Panc1 (cell line): ENCODE measurements around the gene IL12RB2. TPM values are rescaled to one million over a fixed set of nuclear protein-coding genes. Genes with fewer than 3 reads are reported as not detected.

Experiments
- ATAC-seq: fragments of 200-7000 bp; cut with Tn5 transposase; 2 replicates; pipeline ENCODE4 v1.9.1; 2020; ENCODE audit warnings: mild to moderate bottlenecking, moderate library complexity
- BruUV-seq: library from RNA; stranded (reverse); fragments of 400-500 nt; replicated peaks from 2 replicates; lab custom pipeline; 2021; lab: Mats Ljungman, UMichigan
- CTCF ChIA-PET: fragments of 300-600 bp; sonication (Branson Sonifier 250); formaldehyde crosslinking; loops from one replicate; lab custom pipeline; 2022; ENCODE audit warnings: antibody characterized with exemption; lab: Charles Lee
- POLR2A ChIA-PET: fragments of 300-600 bp; sonication (Branson Sonifier 250); formaldehyde crosslinking; loops from one replicate; lab custom pipeline; 2022; ENCODE audit warnings: antibody characterized with exemption; lab: Charles Lee
- DNase-seq: peaks from one replicate; pipeline ENCODE4 v3.0.0-alpha.2; 2010; ENCODE audit warnings: low read depth, low spot score
- H3K27ac ChIP-seq: 2 replicates; pipeline ENCODE4 v1.5.1; 2011; ENCODE audit warnings: mild to moderate bottlenecking, low read length, inconsistent platforms
- H3K27me3 ChIP-seq: fragments of 200-500 bp; sonication (Bioruptor generic); 2 replicates; pipeline ENCODE4 v1.6.0; 2014; ENCODE audit warnings: low read length, inconsistent platforms; ENCODE audit not compliant: control insufficient read depth, insufficient read depth
- H3K36me3 ChIP-seq: fragments of 200-500 bp; sonication (Bioruptor generic); 2 replicates; pipeline ENCODE4 v1.5.1; 2014; ENCODE audit warnings: inconsistent platforms, mild to moderate bottlenecking, low read length, moderate library complexity; ENCODE audit not compliant: control insufficient read depth, insufficient read depth
- H3K4me1 ChIP-seq: 2 replicates; pipeline ENCODE4 v1.5.1; 2011; ENCODE audit warnings: inconsistent platforms, mild to moderate bottlenecking, low read length, moderate library complexity; ENCODE audit not compliant: control insufficient read depth, insufficient read depth
- H3K4me3 ChIP-seq, 2 experiments: 2 replicates each; pipeline ENCODE4 v1.5.1; 2011 to 2012; ENCODE audit warnings: low read depth in 2 of 2, low read length in 2 of 2, mild to moderate bottlenecking in 2 of 2, inconsistent platforms in 1 of 2, moderate library complexity in 1 of 2
- H3K9me3 ChIP-seq: fragments of 200-500 bp; sonication (Bioruptor generic); 2 replicates; pipeline ENCODE4 v1.5.1; 2014; ENCODE audit warnings: low read depth, mild to moderate bottlenecking, inconsistent platforms, low read length, moderate library complexity; ENCODE audit not compliant: control insufficient read depth, insufficient read depth
- POLR2AphosphoS5 ChIP-seq: IDR thresholded peaks from 2 replicates; pipeline ENCODE4 v1.6.1; 2012; ENCODE audit warnings: mild to moderate bottlenecking, low read depth, low read length, moderate library complexity
- REST ChIP-seq, 2 experiments: IDR thresholded peaks; 2 replicates each; pipeline ENCODE4 v1.6.1; 2011 to 2012; ENCODE audit warnings: low read depth in 2 of 2, control low read depth in 1 of 2, low read length in 1 of 2, mild to moderate bottlenecking in 1 of 2, moderate library complexity in 1 of 2; ENCODE audit not compliant: insufficient read depth in 1 of 2
- SIN3A ChIP-seq: IDR thresholded peaks from 2 replicates; pipeline ENCODE4 v1.6.1; 2012; ENCODE audit warnings: low read depth, mild to moderate bottlenecking, low read length, moderate library complexity, borderline replicate concordance; ENCODE audit not compliant: insufficient read depth
- TCF7L2 ChIP-seq: IDR thresholded peaks from 2 replicates; pipeline ENCODE4 v1.6.1; 2011; ENCODE audit warnings: mild to moderate bottlenecking, low read depth, low read length, inconsistent platforms
- in situ Hi-C: cut with HindIII; loops from 2 replicates; pipeline ENCODE4 v1.10.0; 2016; ENCODE audit warnings: low sequenced_read_pairs, low pct_unique_long_range_greater_than_20kb
- intact Hi-C: fragments of 100-400 bp; cut with micrococcal nuclease; formaldehyde crosslinking; loops from one replicate; pipeline ENCODE4 v1.10.0; 2022; ENCODE audit not compliant: unreplicated experiment
- total RNA-seq: library from RNA; stranded (reverse); gene quantifications from one replicate; pipeline ENCODE4 v1.2.1, GENCODE V29; 2021; ENCODE audit not compliant: unreplicated experiment
- TF ChIP-seq, protein P1 (sequence below): fragments of 450-650 bp; IDR thresholded peaks from 2 replicates; pipeline ENCODE4 v1.5.1; 2017; ENCODE audit warnings: mild to moderate bottlenecking

IL12RB2 gene
- total RNA-seq, 1 experiment from 2014 or later: 0.26 TPM

DNA sequence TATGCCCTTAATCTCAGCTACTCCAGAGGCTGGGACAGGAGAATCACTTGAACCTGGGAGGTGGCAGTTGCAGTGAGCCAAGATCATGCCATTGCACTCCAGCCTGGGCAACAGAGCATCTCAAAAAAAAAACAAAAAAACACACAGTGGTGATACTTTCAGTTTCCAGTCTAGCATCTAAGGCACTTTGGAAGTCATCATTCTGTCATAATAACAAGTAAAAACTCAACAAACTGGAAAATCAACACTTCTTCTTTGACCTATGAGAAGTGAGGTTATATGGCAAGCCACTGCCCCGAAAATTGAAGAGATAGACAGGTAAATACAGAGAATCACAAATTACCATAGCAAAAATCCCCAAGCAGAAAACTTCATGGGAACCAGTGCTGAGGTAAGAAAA is 51.9 kb downstream of the IL12RB2 start:
- no peak for TF ChIP-seq TCF7L2
- no peak for TF ChIP-seq REST (IDR thresholded peaks at IDR 0.05; ENCODE audit: insufficient read depth in 1 of 2, low read depth in 2 of 2, low read length in 1 of 2)
- TF ChIP-seq POLR2AphosphoS5: no peak
- TF ChIP-seq SIN3A: no peak
- TF ChIP-seq, protein P1, sequence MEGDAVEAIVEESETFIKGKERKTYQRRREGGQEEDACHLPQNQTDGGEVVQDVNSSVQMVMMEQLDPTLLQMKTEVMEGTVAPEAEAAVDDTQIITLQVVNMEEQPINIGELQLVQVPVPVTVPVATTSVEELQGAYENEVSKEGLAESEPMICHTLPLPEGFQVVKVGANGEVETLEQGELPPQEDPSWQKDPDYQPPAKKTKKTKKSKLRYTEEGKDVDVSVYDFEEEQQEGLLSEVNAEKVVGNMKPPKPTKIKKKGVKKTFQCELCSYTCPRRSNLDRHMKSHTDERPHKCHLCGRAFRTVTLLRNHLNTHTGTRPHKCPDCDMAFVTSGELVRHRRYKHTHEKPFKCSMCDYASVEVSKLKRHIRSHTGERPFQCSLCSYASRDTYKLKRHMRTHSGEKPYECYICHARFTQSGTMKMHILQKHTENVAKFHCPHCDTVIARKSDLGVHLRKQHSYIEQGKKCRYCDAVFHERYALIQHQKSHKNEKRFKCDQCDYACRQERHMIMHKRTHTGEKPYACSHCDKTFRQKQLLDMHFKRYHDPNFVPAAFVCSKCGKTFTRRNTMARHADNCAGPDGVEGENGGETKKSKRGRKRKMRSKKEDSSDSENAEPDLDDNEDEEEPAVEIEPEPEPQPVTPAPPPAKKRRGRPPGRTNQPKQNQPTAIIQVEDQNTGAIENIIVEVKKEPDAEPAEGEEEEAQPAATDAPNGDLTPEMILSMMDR: no peak
- Histone ChIP-seq H3K27me3 (no peaks in the 10 kb centered on the region), H3K27ac (no peak overlapping the region), H3K9me3 (no peaks in the 10 kb centered on the region), H3K4me3 (no peak overlapping the region), H3K4me1 (no peaks in the 10 kb centered on the region), H3K36me3 (no peaks in the 10 kb centered on the region)
- ATAC-seq (no peak), DNase-seq (no peak)
- in situ Hi-C loops (no loop called here), intact Hi-C loops (no loop called here)
- ChIA-PET CTCF (no interaction called here), POLR2A (no interaction called here)
- no TSS peak for BruUV-seq

DNA sequence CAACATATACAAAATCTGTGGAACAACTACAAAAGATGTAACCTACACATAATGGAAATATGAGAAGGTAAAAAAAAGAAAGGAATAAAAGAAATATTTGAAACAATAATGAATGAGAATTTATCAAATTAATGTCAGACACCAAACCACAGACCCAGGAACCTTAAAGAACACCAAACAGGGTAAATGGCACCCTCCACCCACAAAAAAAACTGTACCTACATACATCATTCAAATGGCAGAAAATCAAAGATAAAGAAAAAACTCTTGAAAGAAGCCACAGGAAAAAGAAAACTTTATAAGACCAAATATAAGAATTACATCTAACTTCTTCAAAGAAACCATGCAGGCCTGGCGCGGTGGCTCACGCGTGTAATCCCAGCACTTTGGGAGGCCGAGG is 54.0 kb downstream of the IL12RB2 start:
- H3K4me3 ChIP-seq: no peak overlapping the region
- in situ Hi-C loops (no loop called here), intact Hi-C loops (no loop called here)
- TF ChIP-seq SIN3A (no peak), POLR2AphosphoS5 (no peak), TCF7L2 (no peak), REST (IDR thresholded peaks at IDR 0.05; ENCODE audit: insufficient read depth in 1 of 2, low read depth in 2 of 2, low read length in 1 of 2) (no peak)
- TF ChIP-seq, protein P1: no peak
- ChIA-PET CTCF (no interaction called here), POLR2A (no interaction called here)
- H3K27ac ChIP-seq: no peak overlapping the region
- no peaks in the 10 kb centered on the region for H3K27me3 ChIP-seq
- ATAC-seq: no peak
- DNase-seq: no peak
- no peaks in the 10 kb centered on the region for H3K36me3 ChIP-seq
- H3K9me3 ChIP-seq: no peaks in the 10 kb centered on the region
- BruUV-seq: no TSS peak
- H3K4me1 ChIP-seq: no peaks in the 10 kb centered on the region
